K562 (cell line): Measurements from ENCODE around the gene OR2W1. TPM values are rescaled to one million over a fixed set of nuclear protein-coding genes. Genes with fewer than 3 reads are reported as not detected.

Source experiments
- CREBBP ChIP-seq: IDR thresholded peaks from one replicate; pipeline ENCODE4 v1.6.1; 2012; ENCODE audit warnings: low read depth, mild to moderate bottlenecking, control low read depth, inconsistent platforms, low read length
- FOXJ2 ChIP-seq: fragments of 200-800 bp; sonication (Bioruptor generic); IDR thresholded peaks from 2 replicates; pipeline ENCODE4 v1.6.1; 2016; ENCODE audit warnings: missing genetic modification characterization, missing compliant biosample characterization
- FOXK2 ChIP-seq, 2 experiments: fragments of 450-650 bp; IDR thresholded peaks in 1 of 2; conservative IDR thresholded peaks in 1 of 2; 2 replicates each; pipeline ENCODE4 v1.6.1; 2016; ENCODE audit warnings: low read depth in 2 of 2, mild to moderate bottlenecking in 1 of 2
- FUS ChIP-seq: fragments of 200-400 bp; formaldehyde crosslinking; optimal IDR thresholded peaks from 2 replicates; pipeline ENCODE3; 2017; ENCODE audit warnings: low read depth, low read length
- ILF3 ChIP-seq: fragments of 450-650 bp; IDR thresholded peaks from 2 replicates; pipeline ENCODE4 v1.6.1; 2018; ENCODE audit warnings: antibody characterized with exemption, mild to moderate bottlenecking, moderate library complexity, borderline replicate concordance
- KDM5B ChIP-seq: fragments of 200-600 bp; sonication (generic); IDR thresholded peaks from 2 replicates; pipeline ENCODE4 v1.6.1; 2012; ENCODE audit warnings: low read depth, mild to moderate bottlenecking, moderate library complexity, low read length, control low read depth, inconsistent platforms; ENCODE audit not compliant: insufficient replicate concordance
- MYBL2 ChIP-seq, 2 experiments: fragments of 450-650 bp in 1 of 2; sonication (generic) in 1 of 2; formaldehyde crosslinking in 1 of 2; IDR thresholded peaks; 2 replicates each; pipeline versions ENCODE4 v1.6.1 to v1.8.1; 2017 to 2022; ENCODE audit warnings: borderline replicate concordance in 1 of 2, inconsistent platforms in 1 of 2, low read depth in 1 of 2, mild to moderate bottlenecking in 1 of 2, missing genetic modification reagents in 1 of 2, moderate library complexity in 1 of 2
- MYNN ChIP-seq, 2 experiments: sonication (generic); formaldehyde crosslinking in 1 of 2; IDR thresholded peaks; 2 replicates each; pipeline versions ENCODE4 v1.5.0 to v1.6.1; 2016 to 2020; ENCODE audit warnings: antibody characterized with exemption in 1 of 2, missing genetic modification reagents in 1 of 2
- OTX1 ChIP-seq: fragments of 450-650 bp; formaldehyde crosslinking; IDR thresholded peaks from 2 replicates; pipeline ENCODE4 v1.4.0; 2022; ENCODE audit warnings: mild to moderate bottlenecking
- PHB ChIP-seq: fragments of 250-450 bp; sonication (Bioruptor Pico); IDR thresholded peaks from 2 replicates; pipeline ENCODE4 v1.5.0; 2021
- POLR2AphosphoS5 ChIP-seq: IDR thresholded peaks from 2 replicates; pipeline ENCODE4 v1.6.1; 2011; ENCODE audit warnings: mild to moderate bottlenecking, low read depth, low read length, moderate library complexity; ENCODE audit not compliant: control insufficient read depth, insufficient read depth
- POU5F1 ChIP-seq: fragments of 150-350 bp; IDR thresholded peaks from 2 replicates; pipeline ENCODE4 v1.6.1; 2014; ENCODE audit warnings: borderline replicate concordance, low read length, low read depth, mild to moderate bottlenecking; ENCODE audit not compliant: partially characterized antibody
- RB1 ChIP-seq: fragments of 450-650 bp; IDR thresholded peaks from 2 replicates; pipeline ENCODE4 v1.6.1; 2017; ENCODE audit warnings: low read depth, mild to moderate bottlenecking
- RBFOX2 ChIP-seq: fragments of 200-400 bp; formaldehyde crosslinking; IDR thresholded peaks from 2 replicates; pipeline ENCODE4 v1.6.1; 2017; ENCODE audit warnings: low read depth, mild to moderate bottlenecking, low read length, moderate library complexity
- ZBTB11 ChIP-seq, 3 experiments: fragments of 200-800 bp in 1 of 3; fragments of 250-450 bp in 1 of 3; fragments of 450-650 bp in 1 of 3; sonication (Bioruptor Pico) in 1 of 3; sonication (Bioruptor generic) in 1 of 3; formaldehyde crosslinking in 1 of 3; IDR thresholded peaks; 2 replicates each; pipeline versions ENCODE4 v1.6.1 to v1.8.0; 2016 to 2022; ENCODE audit warnings: mild to moderate bottlenecking in 2 of 3, missing genetic modification characterization in 2 of 3, missing compliant biosample characterization in 1 of 3, moderate library complexity in 1 of 3
- ZNF77 ChIP-seq: fragments of 250-450 bp; sonication (Bioruptor Pico); IDR thresholded peaks from 2 replicates; pipeline ENCODE4 v1.5.0; 2020
- polyA plus RNA-seq, 8 experiments: library from polyadenylated mRNA; depleted of rRNA in 4 of 8; stranded (reverse) in 5 of 8; unstranded in 3 of 8; fragments of >200 nt; fragmentation: Nextera tagmentation in 2 of 8; fragmentation: Illumina TruSeq in 1 of 8; extraction: Ambion mirVana in 2 of 8; extraction: Trizol in 1 of 8; gene quantifications; 2 replicates each; pipeline versions ENCODE4 v1.2.1 to v1.2.3, GENCODE V29; 2011 to 2014; ENCODE audit warnings: inconsistent platforms in 1 of 8, missing spikeins in 1 of 8
- total RNA-seq, 7 experiments: library from RNA; depleted of rRNA in 6 of 7; stranded (reverse); fragments of >200 nt in 6 of 7; fragmentation: Illumina TruSeq in 2 of 7; extraction: Trizol in 2 of 7; gene quantifications; 2 replicates each; pipeline versions ENCODE4 v1.2.1 to v1.2.3, GENCODE V29; 2011 to 2021; ENCODE audit warnings: low replicate concordance in 1 of 7
- TF ChIP-seq, protein P1 (sequence below): fragments of 250-450 bp; sonication (Bioruptor Pico); IDR thresholded peaks from 2 replicates; pipeline ENCODE4 v1.5.0; 2021; ENCODE audit warnings: mild to moderate bottlenecking, moderate library complexity
- TF ChIP-seq, protein P2 (sequence below): fragments of 450-650 bp; IDR thresholded peaks from 2 replicates; pipeline ENCODE4 v1.6.1; 2014; ENCODE audit warnings: low read depth, mild to moderate bottlenecking, moderate library complexity, borderline replicate concordance

OR2W1 gene
- total and polyA plus RNA-seq, 9 of the 15 experiments (the other 6 are each of a cell fraction or from before 2014, with no cell fraction given), result not detected

DNA sequence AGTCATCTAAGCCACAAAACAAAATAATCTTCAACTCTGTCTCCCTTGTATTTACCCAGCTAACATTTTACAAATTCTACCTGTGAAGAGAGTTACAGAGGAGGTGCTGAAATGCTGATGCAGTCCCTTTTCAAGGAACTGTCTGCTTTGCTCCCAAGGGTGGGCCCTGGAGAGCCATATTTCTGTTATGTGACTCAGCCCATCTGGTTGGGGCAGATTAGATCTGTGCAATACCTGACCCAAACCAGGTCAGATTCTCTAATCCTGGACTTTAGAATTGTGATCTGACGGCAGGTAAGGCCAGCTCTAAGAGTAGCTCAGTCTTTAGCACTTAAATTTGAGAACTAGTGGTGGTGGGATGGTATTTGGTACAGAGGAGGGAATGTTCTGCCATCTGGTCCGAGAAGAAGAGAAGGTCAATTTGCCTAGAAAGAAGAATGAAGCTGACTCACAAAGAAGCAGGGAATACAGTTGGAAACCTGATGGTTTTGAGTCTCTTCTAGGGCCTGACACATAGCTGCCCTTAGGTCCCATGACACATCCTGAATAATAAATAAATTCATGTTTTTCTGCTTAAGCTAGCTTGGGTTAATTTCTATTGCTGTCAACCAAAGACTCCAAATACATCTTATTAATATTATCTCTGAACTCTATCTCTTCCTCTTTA is 48.0 kb downstream of the OR2W1 start (continued):
- TF ChIP-seq ZNF77 (CRISPR knock-in tag) (no peak), FUS (no peak), RBFOX2 (no peak), FOXK2 (conservative IDR thresholded peaks at IDR 0.05 in 1 of 2, IDR thresholded peaks at IDR 0.05 in 1 of 2; ENCODE audit: low read depth in 2 of 2) (no peak), POLR2AphosphoS5 (peak; percentile 59; the same call in 1 of the 2 replicates), ILF3 (no peak), MYBL2 (IDR thresholded peaks at IDR 0.05; ENCODE audit: low read depth) (no peak), MYBL2 (CRISPR knock-in tag; IDR thresholded peaks at IDR 0.05; ENCODE audit: borderline replicate concordance) (no peak), ZBTB11 (CRISPR knock-in tag; IDR thresholded peaks at IDR 0.05) (no peak), CREBBP (no peak), KDM5B (no peak), POU5F1 (no peak), RB1 (no peak), MYNN (IDR thresholded peaks at IDR 0.05) (no peak), MYNN (CRISPR knock-in tag; IDR thresholded peaks at IDR 0.05) (no peak), OTX1 (CRISPR knock-in tag) (no peak), FOXJ2 (tag) (no peak), PHB (CRISPR knock-in tag) (no peak)
- TF ChIP-seq, protein P1, sequence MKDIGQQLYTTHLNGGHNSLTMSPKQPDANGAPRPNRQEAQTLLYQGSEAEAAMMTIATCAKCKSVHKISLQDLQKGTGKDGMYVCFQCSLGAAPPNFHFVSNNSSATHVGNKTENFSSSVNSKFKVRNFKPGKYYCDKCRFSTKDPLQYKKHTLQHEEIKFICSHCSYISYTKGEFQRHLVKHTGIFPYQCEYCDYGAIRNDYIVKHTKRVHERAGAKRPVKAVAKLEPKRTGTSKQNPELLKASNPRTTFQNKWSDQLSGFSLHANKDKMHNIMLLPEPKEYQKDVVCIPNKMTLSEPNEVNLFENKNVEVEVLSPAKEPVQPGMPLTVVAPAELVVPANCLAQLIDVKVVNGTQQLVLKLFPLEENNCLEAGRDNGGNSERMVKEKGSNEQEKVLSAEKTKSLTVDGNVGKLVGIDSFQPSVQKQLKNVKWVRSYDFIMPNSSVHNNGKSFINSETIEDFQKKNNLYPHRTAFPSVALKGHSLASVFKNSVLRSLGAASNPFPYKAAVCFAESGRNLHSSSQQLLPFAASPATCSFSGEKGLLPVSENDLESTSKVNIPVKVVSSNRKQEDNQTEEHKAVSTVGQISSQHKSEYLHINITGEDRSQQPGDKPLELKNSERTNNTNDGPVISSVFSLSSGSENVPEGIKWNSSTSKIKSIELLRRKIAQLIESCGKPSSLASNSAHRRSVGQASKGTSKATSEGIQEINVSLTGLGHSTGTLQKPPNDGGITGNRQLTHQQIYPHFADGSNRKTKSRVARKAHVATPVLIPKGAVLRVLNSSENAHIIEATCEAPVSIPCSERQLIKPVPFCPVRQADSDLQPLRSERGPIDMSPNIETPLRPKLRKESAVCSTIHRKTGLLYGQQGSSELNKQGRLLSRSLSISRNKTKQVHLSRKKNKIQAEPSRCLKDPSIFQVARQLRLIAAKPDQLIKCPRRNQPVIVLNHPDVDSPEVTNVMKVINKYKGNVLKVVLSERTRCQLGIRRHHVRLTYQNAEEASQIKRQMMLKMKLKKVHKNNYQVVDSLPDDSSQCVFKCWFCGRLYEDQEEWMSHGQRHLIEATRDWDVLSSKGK (CRISPR knock-in tag), result no peak
- TF ChIP-seq, protein P2, sequence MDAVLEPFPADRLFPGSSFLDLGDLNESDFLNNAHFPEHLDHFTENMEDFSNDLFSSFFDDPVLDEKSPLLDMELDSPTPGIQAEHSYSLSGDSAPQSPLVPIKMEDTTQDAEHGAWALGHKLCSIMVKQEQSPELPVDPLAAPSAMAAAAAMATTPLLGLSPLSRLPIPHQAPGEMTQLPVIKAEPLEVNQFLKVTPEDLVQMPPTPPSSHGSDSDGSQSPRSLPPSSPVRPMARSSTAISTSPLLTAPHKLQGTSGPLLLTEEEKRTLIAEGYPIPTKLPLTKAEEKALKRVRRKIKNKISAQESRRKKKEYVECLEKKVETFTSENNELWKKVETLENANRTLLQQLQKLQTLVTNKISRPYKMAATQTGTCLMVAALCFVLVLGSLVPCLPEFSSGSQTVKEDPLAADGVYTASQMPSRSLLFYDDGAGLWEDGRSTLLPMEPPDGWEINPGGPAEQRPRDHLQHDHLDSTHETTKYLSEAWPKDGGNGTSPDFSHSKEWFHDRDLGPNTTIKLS, result peak; percentile 38; the same call in 1 of the 2 replicates
